ENCODE results near the gene TACC2. TPM values are rescaled to one million over a fixed set of nuclear protein-coding genes. Genes with fewer than 3 reads are reported as not detected.

TACC2 gene
- total and polyA plus RNA-seq, 2 donors (not counting 1 experiment from before 2014, with no cell fraction given), result not detected

DNA sequence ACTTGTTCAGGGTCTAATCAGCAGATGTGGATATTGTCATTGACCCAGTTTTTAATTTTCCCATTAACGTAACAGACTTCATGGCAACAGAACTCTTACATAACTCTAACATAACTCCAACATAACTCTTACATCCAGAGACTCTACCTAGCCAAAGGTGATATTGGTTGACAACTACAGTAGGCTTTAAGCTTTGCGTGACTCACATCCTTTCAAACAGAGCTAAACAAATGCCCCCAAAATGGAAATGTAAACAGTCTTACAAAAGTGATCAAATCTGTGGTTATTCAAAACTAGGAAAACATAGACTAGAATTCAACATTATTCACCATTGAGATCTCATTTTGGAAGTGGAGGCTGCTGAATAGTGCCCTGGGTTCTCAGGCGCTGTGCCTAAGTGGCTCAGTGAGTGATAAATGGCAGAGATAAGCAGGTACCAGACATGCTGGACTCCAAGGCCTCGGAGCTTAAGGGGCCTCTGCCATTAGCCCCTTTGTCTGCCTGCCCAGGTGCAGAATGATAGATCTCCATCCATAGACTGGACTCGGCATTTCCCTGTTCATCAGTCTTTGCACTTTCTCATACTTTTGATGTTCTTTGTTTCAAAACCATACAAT is 247.8 kb downstream of the TACC2 start:
- no peak overlapping the region for H2AFZ ChIP-seq (ENCODE audit: insufficient read depth, low read depth, low read length, poor library complexity, severe bottlenecking)

More for the DNA sequence above, 247.8 kb downstream of the TACC2 start:
- Histone ChIP-seq H3K4me1 (ENCODE audit: control insufficient read depth in 2 of 2, insufficient read depth in 2 of 2, low read length in 2 of 2) (no peaks in the 10 kb centered on the region), H3K9ac (ENCODE audit: low read length) (no peak overlapping the region), H3K27ac (ENCODE audit: low read length in 2 of 2) (no peak overlapping the region), H3K4me3 (ENCODE audit: control extremely low read depth in 1 of 5, extremely low read depth in 1 of 5, insufficient read depth in 1 of 5, low read depth in 2 of 5, low read length in 4 of 5) (no peak overlapping the region), H3K27me3 (replicated peaks in 1 of 4; ENCODE audit: control extremely low read depth in 1 of 4, control insufficient read depth in 3 of 4, insufficient read depth in 4 of 4, low read length in 3 of 4) (no peaks in the 10 kb centered on the region), H4K20me1 (ENCODE audit: control insufficient read depth, insufficient read depth, low read length, poor library complexity, severe bottlenecking) (no peaks in the 10 kb centered on the region), H3K36me3 (replicated peaks in 1 of 2; ENCODE audit: control extremely low read depth in 1 of 2, control insufficient read depth in 1 of 2, extremely low read depth in 1 of 2, insufficient read depth in 2 of 2, low read length in 1 of 2) (no peaks in the 10 kb centered on the region), H3K9me3 (ENCODE audit: control extremely low read depth in 1 of 3, control insufficient read depth in 2 of 3, insufficient read depth in 1 of 3, low read length in 2 of 3) (no peaks in the 10 kb centered on the region), H3K79me2 (ENCODE audit: control insufficient read depth, insufficient read depth, low read length) (no peaks in the 10 kb centered on the region), H3K4me2 (replicated peaks; ENCODE audit: low read depth, low read length, poor library complexity, severe bottlenecking) (no peak overlapping the region)
- Mint-ChIP-seq H3K4me1 (no peaks in the 10 kb centered on the region), H3K9me3 (ENCODE audit: insufficient read depth) (no peaks in the 10 kb centered on the region), H3K27ac (no peak overlapping the region), H3K4me3 (no peak overlapping the region), H3K27me3 (peaks cover 3% of the 10 kb centered on the region)
- ChIA-PET CTCF (no interaction called here), POLR2A (no interaction called here)
- ATAC-seq (ENCODE audit: low read depth), result no peak
- intact Hi-C loops (cut with micrococcal nuclease), result no loop called here
- TF ChIP-seq EZH2 (IDR thresholded peaks at IDR 0.05; ENCODE audit: borderline replicate concordance, insufficient read depth, low read depth, low read length, poor library complexity, severe bottlenecking) (no peak), CTCF (IDR thresholded peaks at IDR 0.05) (no peak)
- WGBS (ENCODE audit: insufficient coverage), result 90% methylated on average over 2 of the region's 5 CpGs
- DNase-seq, result no peak

Measured in B cell (primary cell).